GM19395 (cell line): ENCODE results near the gene TMPRSS6.

Source experiments
- ATAC-seq: cut with Tn5 transposase; IDR thresholded peaks from one replicate; pipeline ENCODE4 v1.9.1; 2021; ENCODE audit warnings: mild to moderate bottlenecking, moderate library complexity; ENCODE audit not compliant: unreplicated experiment

TMPRSS6 gene

DNA sequence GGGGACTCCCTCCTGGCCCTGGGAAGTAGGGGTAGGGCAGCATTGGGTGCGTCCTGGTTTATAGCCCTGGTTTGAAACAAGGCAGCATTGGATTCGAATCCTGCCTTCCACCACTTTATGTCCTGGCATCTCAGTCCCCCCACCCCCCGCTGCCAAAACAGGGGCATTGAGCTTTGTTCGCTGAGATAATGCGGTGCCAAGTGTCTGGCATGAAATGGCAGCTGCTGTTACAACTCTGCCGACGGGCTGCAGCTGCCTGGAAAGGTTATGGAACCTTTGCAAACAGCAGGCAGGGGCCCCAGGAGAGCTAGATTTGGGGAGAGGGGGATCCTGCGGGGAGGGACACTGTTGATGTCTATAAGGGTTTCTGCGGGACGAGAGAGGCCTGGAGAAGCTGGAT is 92.2 kb downstream of the TMPRSS6 start:
- no peak for ATAC-seq

DNA sequence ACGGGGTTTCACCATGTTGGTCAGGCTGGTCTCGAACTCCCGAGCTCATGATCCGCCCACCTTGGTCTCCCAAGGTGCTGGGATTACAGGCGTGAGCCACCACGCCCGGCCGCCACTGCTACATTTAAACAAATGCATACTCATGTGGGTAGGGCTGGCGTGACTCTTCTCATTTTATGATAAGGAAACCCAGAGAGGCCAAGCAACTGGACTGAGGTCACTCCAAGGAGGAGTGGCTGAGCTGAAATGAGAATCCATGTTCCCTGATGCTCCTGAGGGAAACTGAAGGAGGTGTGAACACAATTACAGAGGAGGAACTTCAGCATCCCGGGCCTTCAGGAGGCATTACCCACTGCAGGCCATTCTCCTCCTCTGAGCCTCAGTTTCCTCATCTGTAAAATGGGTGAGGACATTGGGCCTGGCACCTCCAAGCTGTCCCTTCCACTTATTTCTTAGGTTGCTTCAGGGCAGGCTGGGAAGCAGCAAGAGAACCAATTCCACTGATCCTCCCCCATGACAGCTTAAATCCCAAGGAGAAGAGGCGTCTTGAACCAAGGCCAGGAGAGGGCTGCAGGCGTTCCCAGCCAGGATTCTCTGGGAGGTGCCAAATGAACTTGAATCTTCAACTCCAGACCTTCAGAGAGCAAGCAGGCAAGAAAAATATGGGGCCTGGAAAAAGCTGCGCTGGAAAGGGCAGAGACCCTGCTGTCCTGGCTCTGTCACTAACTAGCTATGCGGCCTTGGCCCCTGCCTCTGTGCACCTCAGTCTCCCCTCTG is 93.2 kb downstream of the TMPRSS6 start:
- no peak for ATAC-seq

DNA sequence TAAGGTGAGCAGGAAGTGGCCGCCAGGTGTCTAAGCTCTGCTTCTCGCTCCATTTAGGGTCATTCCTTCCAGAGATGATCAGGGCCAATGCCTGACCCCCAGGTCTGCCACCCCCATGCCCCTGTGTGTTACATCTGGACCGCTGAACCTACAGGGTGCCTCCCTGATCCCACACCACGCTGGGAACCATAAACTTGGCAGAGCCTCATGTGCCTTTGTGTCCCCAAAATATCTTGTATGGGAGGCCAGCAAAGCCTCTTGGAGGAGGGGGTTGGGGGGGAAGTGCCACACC is 94.0 kb downstream of the TMPRSS6 start:
- no peak for ATAC-seq
